SU-DHL-6 (cell line): ENCODE results near the gene SLC66A1.

ENCODE experiments used
- H2AFZ ChIP-seq: fragments of 200-600 bp; sonication (generic); 2 replicates; pipeline ENCODE4 v1.6.1; 2014; ENCODE audit warnings: low read depth, mild to moderate bottlenecking, moderate library complexity, mixed read lengths, antibody characterized with exemption, low read length; ENCODE audit not compliant: severe bottlenecking
- H3F3A ChIP-seq: fragments of 200-600 bp; shearing (Covaris generic); 2 replicates; pipeline ENCODE4 v1.6.0; 2016; ENCODE audit warnings: antibody characterized with exemption, mild to moderate bottlenecking; ENCODE audit not compliant: insufficient read depth
- H3K27ac ChIP-seq: fragments of 200-600 bp; sonication (generic); 2 replicates; pipeline ENCODE4 v1.5.1; 2016; ENCODE audit warnings: low read depth, mild to moderate bottlenecking, low read length, moderate library complexity, mixed read lengths
- H3K27me3 ChIP-seq: fragments of 200-600 bp; sonication (generic), shearing (Covaris generic); 2 replicates; pipeline ENCODE4 v1.6.0; 2014; ENCODE audit warnings: mild to moderate bottlenecking, low read length
- H3K36me3 ChIP-seq: fragments of 200-600 bp; sonication (generic); 2 replicates; pipeline ENCODE4 v1.6.1; 2014; ENCODE audit warnings: mild to moderate bottlenecking, low read length, mixed read lengths
- H3K4me2 ChIP-seq: fragments of 300-600, 200-600 bp; shearing (Covaris generic), sonication (generic); 2 replicates; pipeline ENCODE4 v1.6.0; 2014; ENCODE audit warnings: low read length, low read depth, mild to moderate bottlenecking; ENCODE audit not compliant: poor library complexity, severe bottlenecking
- H3K4me3 ChIP-seq: fragments of 200-600 bp; sonication (generic); 2 replicates; pipeline ENCODE4 v1.5.1; 2014; ENCODE audit warnings: antibody characterized with exemption, low read length, mild to moderate bottlenecking, mixed read lengths; ENCODE audit not compliant: insufficient read depth, poor library complexity, severe bottlenecking
- H3K79me2 ChIP-seq: fragments of 200-600 bp; sonication (generic); 2 replicates; pipeline ENCODE4 v1.6.1; 2014; ENCODE audit warnings: mild to moderate bottlenecking, low read length, moderate library complexity; ENCODE audit not compliant: insufficient read depth
- H3K9ac ChIP-seq: fragments of 200-600 bp; sonication (generic); 2 replicates; pipeline ENCODE4 v1.7.0; 2014; ENCODE audit warnings: mild to moderate bottlenecking, low read length
- H3K9me2 ChIP-seq: fragments of 200-600 bp; sonication (generic); replicated peaks from 2 replicates; pipeline ENCODE4 v1.6.1; 2014; ENCODE audit warnings: low read length; ENCODE audit not compliant: insufficient read depth
- H3K9me3 ChIP-seq: fragments of 200-600 bp; sonication (generic); 2 replicates; pipeline ENCODE4 v1.6.1; 2014; ENCODE audit warnings: low read length, mixed read lengths; ENCODE audit not compliant: insufficient read depth
- H4K20me1 ChIP-seq: fragments of 200-600 bp; sonication (generic); 2 replicates; pipeline ENCODE4 v1.6.1; 2014; ENCODE audit warnings: low read depth, mild to moderate bottlenecking, antibody characterized with exemption, low read length, moderate library complexity, mixed read lengths
- CTCF ChIP-seq: fragments of 200-600 bp; sonication (generic); IDR thresholded peaks from one replicate; pipeline ENCODE4 v1.5.1; 2017; ENCODE audit warnings: antibody characterized with exemption, mild to moderate bottlenecking, low read length, moderate library complexity; ENCODE audit not compliant: insufficient read depth, poor library complexity, severe bottlenecking
- EZH2phosphoT487 ChIP-seq: fragments of 200-600 bp; sonication (generic), shearing (Covaris generic); conservative IDR thresholded peaks from 2 replicates; pipeline ENCODE4 v1.6.1; 2018; ENCODE audit warnings: mild to moderate bottlenecking, antibody characterized with exemption, low read length, moderate library complexity, mixed read lengths

SLC66A1 gene

DNA sequence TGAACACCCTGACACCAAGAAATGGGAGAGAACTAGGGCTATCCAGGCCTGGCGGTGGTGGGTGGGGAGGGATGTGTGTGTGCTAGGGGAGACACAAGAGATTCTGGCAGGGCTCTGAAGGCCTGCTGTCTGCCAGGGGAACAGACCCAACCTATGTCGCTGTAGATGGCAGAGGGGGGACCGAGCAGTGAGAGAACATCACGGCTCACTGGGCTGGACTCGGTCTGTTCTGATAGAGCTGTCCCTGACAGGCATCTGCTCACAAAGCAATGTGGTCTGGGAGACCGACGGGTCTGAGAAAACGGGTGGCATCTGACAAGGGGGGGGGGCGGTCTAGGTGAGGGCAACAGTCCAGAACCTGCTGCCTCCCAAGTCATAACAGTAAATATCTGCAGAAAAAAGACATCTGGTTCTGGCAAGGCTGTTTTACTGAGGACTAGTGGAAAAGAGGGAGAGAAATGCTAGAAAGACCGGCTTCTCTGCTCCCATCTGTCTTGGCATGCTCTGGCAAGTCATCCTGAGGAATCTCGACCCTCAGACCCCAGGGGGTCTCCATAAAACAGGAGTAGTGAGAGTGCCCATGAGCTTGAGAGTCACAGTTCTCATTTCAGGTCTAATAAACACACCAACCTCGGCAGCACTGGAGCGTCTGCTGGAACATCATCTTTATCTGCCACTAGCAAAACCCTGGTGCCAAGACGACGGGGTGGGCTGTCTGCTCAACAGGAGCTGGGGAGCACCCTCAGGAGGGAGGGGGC is 36.5 kb downstream of the SLC66A1 start:
- Histone ChIP-seq H3F3A (no peaks in the 10 kb centered on the region), H3K4me3 (no peak overlapping the region), H3K9ac (no peak overlapping the region), H3K79me2 (no peaks in the 10 kb centered on the region), H3K9me3 (no peaks in the 10 kb centered on the region), H4K20me1 (no peaks in the 10 kb centered on the region), H2AFZ (no peak overlapping the region), H3K36me3 (no peaks in the 10 kb centered on the region), H3K27ac (no peak overlapping the region), H3K9me2 (no peaks in the 10 kb centered on the region), H3K27me3 (no peaks in the 10 kb centered on the region), H3K4me2 (no peak overlapping the region)
- no peak for TF ChIP-seq EZH2phosphoT487

DNA sequence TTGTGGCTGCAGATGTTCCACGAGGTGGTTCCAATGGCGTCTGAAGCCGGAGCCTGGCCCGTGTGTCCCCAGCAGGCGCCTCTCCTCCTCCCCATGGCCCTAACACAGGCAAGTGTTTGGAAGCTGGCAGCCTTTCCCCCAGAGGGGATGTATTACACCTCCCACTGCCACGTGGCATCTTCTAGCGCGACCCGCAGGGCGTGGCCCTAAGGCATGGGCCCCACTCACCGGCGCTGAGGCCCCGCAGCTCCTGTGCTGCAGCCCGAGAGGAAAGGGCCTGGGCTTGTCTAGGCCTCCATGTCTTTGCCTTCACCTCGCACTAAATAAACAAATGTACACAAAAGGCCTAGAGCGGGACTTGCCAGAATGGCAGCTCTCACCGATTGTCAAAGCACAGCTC is 37.9 kb downstream of the SLC66A1 start:
- H3K9me2 ChIP-seq: no peaks in the 10 kb centered on the region
- H3K27me3 ChIP-seq: no peaks in the 10 kb centered on the region
- no peak overlapping the region for H3K4me3 ChIP-seq
- H3K9me3 ChIP-seq: no peaks in the 10 kb centered on the region
- no peak overlapping the region for H2AFZ ChIP-seq
- H3K9ac ChIP-seq: no peak overlapping the region
- no peaks in the 10 kb centered on the region for H3K36me3 ChIP-seq
- H3K79me2 ChIP-seq: no peaks in the 10 kb centered on the region
- TF ChIP-seq CTCF (no peak), EZH2phosphoT487 (no peak)
- no peak overlapping the region for H3K4me2 ChIP-seq
- no peaks in the 10 kb centered on the region for H3F3A ChIP-seq
- no peaks in the 10 kb centered on the region for H4K20me1 ChIP-seq
- H3K27ac ChIP-seq: no peak overlapping the region

DNA sequence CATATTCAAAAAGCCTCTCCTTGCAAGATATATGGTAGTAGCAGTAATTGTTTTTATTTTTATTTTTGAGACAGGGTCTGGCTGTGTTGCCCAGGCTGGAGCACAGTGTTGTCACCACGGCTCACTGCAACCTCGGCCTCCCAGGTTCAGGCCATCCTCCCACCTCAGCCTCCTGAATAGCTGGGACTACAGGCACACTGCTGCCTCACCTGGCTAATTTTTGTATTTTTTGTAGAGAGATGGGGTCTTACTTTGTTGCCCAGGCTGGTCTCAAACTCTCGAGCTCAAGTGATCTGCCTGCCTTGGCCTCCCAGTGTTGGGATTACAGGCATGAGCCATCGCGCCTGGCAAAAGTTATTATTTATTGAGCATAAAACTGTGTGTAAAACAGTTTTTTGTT is 38.4 kb downstream of the SLC66A1 start:
- H3K4me3 ChIP-seq: no peak overlapping the region
- no peaks in the 10 kb centered on the region for H3K79me2 ChIP-seq
- no peaks in the 10 kb centered on the region for H3K36me3 ChIP-seq
- no peaks in the 10 kb centered on the region for H3F3A ChIP-seq
- H3K9me3 ChIP-seq: no peaks in the 10 kb centered on the region
- H3K9me2 ChIP-seq: no peaks in the 10 kb centered on the region
- no peak overlapping the region for H2AFZ ChIP-seq
- no peak overlapping the region for H3K9ac ChIP-seq
- H3K27me3 ChIP-seq: no peaks in the 10 kb centered on the region
- H3K27ac ChIP-seq: no peak overlapping the region
- no peak for TF ChIP-seq CTCF
- TF ChIP-seq EZH2phosphoT487: no peak
- no peaks in the 10 kb centered on the region for H4K20me1 ChIP-seq
- H3K4me2 ChIP-seq: no peak overlapping the region

DNA sequence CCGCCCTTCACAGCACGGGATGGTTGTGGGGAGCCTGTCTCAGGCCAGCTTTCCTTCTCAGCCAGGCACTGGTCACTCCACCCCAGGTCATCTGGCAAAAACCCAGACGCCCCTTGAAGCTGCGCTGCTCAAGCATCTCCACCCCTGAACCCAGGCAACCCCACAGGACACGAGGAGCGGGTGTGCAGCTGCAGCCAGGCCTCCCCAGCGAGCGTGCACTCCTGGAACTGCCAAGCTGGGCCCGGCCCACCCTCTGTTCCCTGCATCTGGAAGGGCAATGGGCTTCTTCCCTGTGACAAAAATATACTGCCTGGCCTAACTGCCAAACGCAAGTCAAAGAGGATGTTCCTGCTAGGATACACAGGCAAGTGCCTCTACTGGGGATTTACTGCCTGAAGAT is 39.7 kb downstream of the SLC66A1 start:
- TF ChIP-seq EZH2phosphoT487: no peak
- TF ChIP-seq CTCF: no peak
- Histone ChIP-seq H3K79me2 (no peaks in the 10 kb centered on the region), H3K9ac (no peak overlapping the region), H4K20me1 (no peaks in the 10 kb centered on the region), H2AFZ (no peak overlapping the region), H3K9me2 (no peaks in the 10 kb centered on the region), H3K4me2 (no peak overlapping the region), H3K27ac (no peak overlapping the region), H3K36me3 (no peaks in the 10 kb centered on the region), H3K27me3 (no peaks in the 10 kb centered on the region), H3K4me3 (no peak overlapping the region), H3F3A (no peaks in the 10 kb centered on the region), H3K9me3 (no peaks in the 10 kb centered on the region)
